ENCODE results near the gene C2orf69.

DNA sequence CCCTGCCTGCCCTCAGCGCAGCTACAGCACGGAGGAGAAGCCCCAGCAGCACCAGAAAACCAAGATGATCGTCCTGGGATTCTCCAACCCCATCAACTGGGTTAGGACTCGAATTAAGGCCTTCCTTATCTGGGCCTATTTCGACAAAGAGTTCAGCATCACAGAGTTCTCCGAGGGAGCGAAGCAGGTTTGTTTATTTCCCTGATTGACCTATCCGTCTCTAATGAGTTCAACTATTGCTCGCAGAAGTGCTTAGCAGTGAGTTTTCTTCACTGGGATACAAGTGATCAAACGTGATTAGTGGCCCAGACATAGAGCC, 44.9 kb downstream of the C2orf69 start:
- TF ChIP-seq, protein P1, sequence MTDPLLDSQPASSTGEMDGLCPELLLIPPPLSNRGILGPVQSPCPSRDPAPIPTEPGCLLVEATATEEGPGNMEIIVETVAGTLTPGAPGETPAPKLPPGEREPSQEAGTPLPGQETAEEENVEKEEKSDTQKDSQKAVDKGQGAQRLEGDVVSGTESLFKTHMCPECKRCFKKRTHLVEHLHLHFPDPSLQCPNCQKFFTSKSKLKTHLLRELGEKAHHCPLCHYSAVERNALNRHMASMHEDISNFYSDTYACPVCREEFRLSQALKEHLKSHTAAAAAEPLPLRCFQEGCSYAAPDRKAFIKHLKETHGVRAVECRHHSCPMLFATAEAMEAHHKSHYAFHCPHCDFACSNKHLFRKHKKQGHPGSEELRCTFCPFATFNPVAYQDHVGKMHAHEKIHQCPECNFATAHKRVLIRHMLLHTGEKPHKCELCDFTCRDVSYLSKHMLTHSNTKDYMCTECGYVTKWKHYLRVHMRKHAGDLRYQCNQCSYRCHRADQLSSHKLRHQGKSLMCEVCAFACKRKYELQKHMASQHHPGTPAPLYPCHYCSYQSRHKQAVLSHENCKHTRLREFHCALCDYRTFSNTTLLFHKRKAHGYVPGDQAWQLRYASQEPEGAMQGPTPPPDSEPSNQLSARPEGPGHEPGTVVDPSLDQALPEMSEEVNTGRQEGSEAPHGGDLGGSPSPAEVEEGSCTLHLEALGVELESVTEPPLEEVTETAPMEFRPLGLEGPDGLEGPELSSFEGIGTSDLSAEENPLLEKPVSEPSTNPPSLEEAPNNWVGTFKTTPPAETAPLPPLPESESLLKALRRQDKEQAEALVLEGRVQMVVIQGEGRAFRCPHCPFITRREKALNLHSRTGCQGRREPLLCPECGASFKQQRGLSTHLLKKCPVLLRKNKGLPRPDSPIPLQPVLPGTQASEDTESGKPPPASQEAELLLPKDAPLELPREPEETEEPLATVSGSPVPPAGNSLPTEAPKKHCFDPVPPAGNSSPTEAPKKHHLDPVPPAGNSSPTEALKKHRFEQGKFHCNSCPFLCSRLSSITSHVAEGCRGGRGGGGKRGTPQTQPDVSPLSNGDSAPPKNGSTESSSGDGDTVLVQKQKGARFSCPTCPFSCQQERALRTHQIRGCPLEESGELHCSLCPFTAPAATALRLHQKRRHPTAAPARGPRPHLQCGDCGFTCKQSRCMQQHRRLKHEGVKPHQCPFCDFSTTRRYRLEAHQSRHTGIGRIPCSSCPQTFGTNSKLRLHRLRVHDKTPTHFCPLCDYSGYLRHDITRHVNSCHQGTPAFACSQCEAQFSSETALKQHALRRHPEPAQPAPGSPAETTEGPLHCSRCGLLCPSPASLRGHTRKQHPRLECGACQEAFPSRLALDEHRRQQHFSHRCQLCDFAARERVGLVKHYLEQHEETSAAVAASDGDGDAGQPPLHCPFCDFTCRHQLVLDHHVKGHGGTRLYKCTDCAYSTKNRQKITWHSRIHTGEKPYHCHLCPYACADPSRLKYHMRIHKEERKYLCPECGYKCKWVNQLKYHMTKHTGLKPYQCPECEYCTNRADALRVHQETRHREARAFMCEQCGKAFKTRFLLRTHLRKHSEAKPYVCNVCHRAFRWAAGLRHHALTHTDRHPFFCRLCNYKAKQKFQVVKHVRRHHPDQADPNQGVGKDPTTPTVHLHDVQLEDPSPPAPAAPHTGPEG (CRISPR knock-in tag; IDR thresholded peaks at IDR 0.05), result no peak
- no peak for TF ChIP-seq SMC3 (IDR thresholded peaks at IDR 0.05; ENCODE audit: low read length)
- no peak for TF ChIP-seq CTCF (CRISPR knock-in tag; IDR thresholded peaks at IDR 0.05)
- TF ChIP-seq ZBTB1 (CRISPR knock-in tag; IDR thresholded peaks at IDR 0.05; ENCODE audit: borderline replicate concordance), result no peak
- TF ChIP-seq CEBPG (CRISPR knock-in tag; IDR thresholded peaks at IDR 0.05), result no peak
- no peak for TF ChIP-seq KMT2A (CRISPR knock-in tag; IDR thresholded peaks at IDR 0.05)
- no peak for TF ChIP-seq TCF7 (IDR thresholded peaks at IDR 0.05; ENCODE audit: low read depth)
- TF ChIP-seq ERF (CRISPR knock-in tag; IDR thresholded peaks at IDR 0.05), result no peak
- TF ChIP-seq ZFP82 (CRISPR knock-in tag; IDR thresholded peaks at IDR 0.05; ENCODE audit: borderline replicate concordance), result no peak
- TF ChIP-seq JARID2 (CRISPR knock-in tag; IDR thresholded peaks at IDR 0.05; ENCODE audit: insufficient replicate concordance), result no peak

Measured in HepG2 (cell line).